ENCODE measurements around the gene C1GALT1.
A peak's percentile ranks its signal among the peaks of the same experiment; 100 is the strongest.

C1GALT1 gene

GRCh38 chr7:7201578-7202374 lies 19.4 kb downstream of the C1GALT1 start:
- peaks cover 5% of the 10 kb centered on the region; the same call in 1 of the 2 replicates for H3K9me3 ChIP-seq (ENCODE audit: low read length)
- no peaks in the 10 kb centered on the region for H3K27me3 ChIP-seq (ENCODE audit: insufficient read depth, low read length)
- H4K20me1 ChIP-seq (ENCODE audit: insufficient read depth, low read length): no peaks in the 10 kb centered on the region
- TF ChIP-seq CTCF (IDR thresholded peaks at IDR 0.05; ENCODE audit: low read length): no peak
- TF ChIP-seq EZH2 (IDR thresholded peaks at IDR 0.05; ENCODE audit: borderline replicate concordance, low read length): no peak
- no peak overlapping the region for H2AFZ ChIP-seq (ENCODE audit: low read length)
- H3K4me3 ChIP-seq (ENCODE audit: low read depth, low read length, poor library complexity, severe bottlenecking): no peak overlapping the region
- no peak overlapping the region for H3K27ac ChIP-seq (ENCODE audit: low read depth, low read length, poor library complexity, severe bottlenecking)
- no peaks in the 10 kb centered on the region for H3K9me2 ChIP-seq (ENCODE audit: low read depth, low read length)
- peaks cover 12% of the 10 kb centered on the region for H3K4me1 ChIP-seq (ENCODE audit: insufficient read depth, low read length, severe bottlenecking)
- no peaks in the 10 kb centered on the region for H3F3A ChIP-seq (ENCODE audit: insufficient read depth, low read length)
- H3K79me2 ChIP-seq (ENCODE audit: insufficient read depth, low read length): peaks cover 62% of the 10 kb centered on the region
- H3K4me2 ChIP-seq (ENCODE audit: low read length): peak overlapping the region; percentile 39; the same call in 1 of the 2 replicates
- H3K36me3 ChIP-seq (ENCODE audit: insufficient read depth, low read length): peaks cover 5% of the 10 kb centered on the region; the same call in 1 of the 2 replicates
- no peak overlapping the region; the same call in 1 of the 2 replicates for H3K9ac ChIP-seq (ENCODE audit: low read length)

GRCh38 chr7:7202375-7202720 lies 20.0 kb downstream of the C1GALT1 start:
- Histone ChIP-seq H3K9ac (ENCODE audit: low read length) (no peak overlapping the region), H3K79me2 (ENCODE audit: insufficient read depth, low read length) (peaks cover 62% of the 10 kb centered on the region), H3K4me2 (ENCODE audit: low read length) (no peak overlapping the region), H3K4me3 (ENCODE audit: low read depth, low read length, poor library complexity, severe bottlenecking) (no peak overlapping the region), H3K9me3 (ENCODE audit: low read length) (peaks cover 5% of the 10 kb centered on the region; the same call in 1 of the 2 replicates), H3K9me2 (ENCODE audit: low read depth, low read length) (no peaks in the 10 kb centered on the region), H3K27ac (ENCODE audit: low read depth, low read length, poor library complexity, severe bottlenecking) (no peak overlapping the region), H3K4me1 (ENCODE audit: insufficient read depth, low read length, severe bottlenecking) (peaks cover 12% of the 10 kb centered on the region), H4K20me1 (ENCODE audit: insufficient read depth, low read length) (no peaks in the 10 kb centered on the region), H2AFZ (ENCODE audit: low read length) (no peak overlapping the region), H3F3A (ENCODE audit: insufficient read depth, low read length) (no peaks in the 10 kb centered on the region), H3K36me3 (ENCODE audit: insufficient read depth, low read length) (peaks cover 5% of the 10 kb centered on the region; the same call in 1 of the 2 replicates), H3K27me3 (ENCODE audit: insufficient read depth, low read length) (no peaks in the 10 kb centered on the region)
- TF ChIP-seq EZH2 (IDR thresholded peaks at IDR 0.05; ENCODE audit: borderline replicate concordance, low read length) (no peak), CTCF (IDR thresholded peaks at IDR 0.05; ENCODE audit: low read length) (no peak)

GRCh38 chr7:7203813-7204575 lies 21.6 kb downstream of the C1GALT1 start:
- no peak overlapping the region for H2AFZ ChIP-seq (ENCODE audit: low read length)
- no peak overlapping the region for H3K9ac ChIP-seq (ENCODE audit: low read length)
- H3K4me1 ChIP-seq (ENCODE audit: insufficient read depth, low read length, severe bottlenecking): peaks cover 12% of the 10 kb centered on the region
- H3K36me3 ChIP-seq (ENCODE audit: insufficient read depth, low read length): peaks cover 15% of the 10 kb centered on the region; the same call in 1 of the 2 replicates
- H4K20me1 ChIP-seq (ENCODE audit: insufficient read depth, low read length): no peaks in the 10 kb centered on the region
- H3K4me2 ChIP-seq (ENCODE audit: low read length): no peak overlapping the region
- peaks cover 5% of the 10 kb centered on the region; the same call in 1 of the 2 replicates for H3K9me3 ChIP-seq (ENCODE audit: low read length)
- no peak for TF ChIP-seq CTCF (IDR thresholded peaks at IDR 0.05; ENCODE audit: low read length)
- TF ChIP-seq EZH2 (IDR thresholded peaks at IDR 0.05; ENCODE audit: borderline replicate concordance, low read length): no peak
- no peak overlapping the region for H3K27ac ChIP-seq (ENCODE audit: low read depth, low read length, poor library complexity, severe bottlenecking)
- H3K4me3 ChIP-seq (ENCODE audit: low read depth, low read length, poor library complexity, severe bottlenecking): no peak overlapping the region
- no peaks in the 10 kb centered on the region for H3K9me2 ChIP-seq (ENCODE audit: low read depth, low read length)
- H3K27me3 ChIP-seq (ENCODE audit: insufficient read depth, low read length): no peaks in the 10 kb centered on the region
- H3F3A ChIP-seq (ENCODE audit: insufficient read depth, low read length): no peaks in the 10 kb centered on the region
- H3K79me2 ChIP-seq (ENCODE audit: insufficient read depth, low read length): peaks cover 78% of the 10 kb centered on the region

All from OCI-LY1 (cell line).